GM19240 (cell line): Measurements from ENCODE around the gene FAM20A.

Source experiments
- DNase-seq: peaks from one replicate; pipeline ENCODE4 v3.0.0; 2011; ENCODE audit warnings: low spot score; ENCODE audit not compliant: insufficient read length

Gene FAM20A

DNA sequence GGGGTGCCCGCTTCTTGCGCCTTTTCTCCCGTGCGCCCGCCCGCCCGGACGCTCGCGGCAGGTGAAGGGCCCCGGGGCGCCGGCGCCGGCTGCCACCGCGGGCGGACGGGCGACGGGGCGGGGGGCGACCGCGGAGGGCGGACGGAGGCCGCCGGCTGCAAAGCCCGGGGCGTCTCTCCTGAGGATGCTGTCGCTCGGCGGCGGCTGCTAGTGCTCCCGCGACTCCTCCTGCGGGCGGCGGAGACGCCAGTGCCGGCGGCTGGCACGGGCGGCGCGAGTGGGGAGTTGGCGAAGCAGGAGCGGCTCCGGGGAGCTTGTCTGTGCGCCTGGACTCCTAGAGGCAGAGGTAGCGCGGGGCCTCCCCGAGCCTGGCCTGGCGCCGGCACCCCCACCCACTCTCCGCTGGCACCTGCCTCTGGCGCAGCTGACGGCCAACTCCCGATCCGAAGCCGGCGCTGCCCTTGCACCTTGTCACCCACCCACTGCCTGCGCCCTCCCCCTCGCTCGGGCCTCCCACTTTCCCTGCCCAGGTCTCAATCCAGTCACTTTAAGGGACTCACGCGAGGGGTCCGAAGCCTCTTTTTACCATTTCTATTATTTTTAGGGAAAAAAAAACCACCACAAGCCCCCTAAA is at the start of gene FAM20A:
TSS of gene FAM20A (minus strand) at position 437 of the 634 bp plus-strand sequence. CDS start 701 bp downstream, outside the sequence.
- no peak for DNase-seq

DNA sequence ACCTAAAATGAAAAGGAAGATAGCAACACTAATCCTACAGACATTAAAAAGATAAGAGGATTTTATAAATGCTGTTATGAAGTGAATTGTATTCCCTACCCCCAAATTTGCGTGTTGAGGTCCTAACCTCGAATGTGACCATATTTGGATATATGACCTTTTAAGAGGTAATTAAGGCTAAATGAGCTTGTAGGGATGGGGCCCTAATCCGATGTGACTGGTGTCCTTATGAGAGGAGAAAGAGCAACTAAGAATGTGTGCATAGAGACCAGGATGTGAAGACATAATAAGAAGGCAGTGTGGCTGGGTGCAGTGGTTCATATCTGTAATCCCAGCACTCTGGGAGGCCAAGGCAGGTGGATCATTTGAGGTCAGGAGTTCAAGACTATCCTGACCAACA is 48.2 kb upstream of the FAM20A start:
- DNase-seq = no peak

DNA sequence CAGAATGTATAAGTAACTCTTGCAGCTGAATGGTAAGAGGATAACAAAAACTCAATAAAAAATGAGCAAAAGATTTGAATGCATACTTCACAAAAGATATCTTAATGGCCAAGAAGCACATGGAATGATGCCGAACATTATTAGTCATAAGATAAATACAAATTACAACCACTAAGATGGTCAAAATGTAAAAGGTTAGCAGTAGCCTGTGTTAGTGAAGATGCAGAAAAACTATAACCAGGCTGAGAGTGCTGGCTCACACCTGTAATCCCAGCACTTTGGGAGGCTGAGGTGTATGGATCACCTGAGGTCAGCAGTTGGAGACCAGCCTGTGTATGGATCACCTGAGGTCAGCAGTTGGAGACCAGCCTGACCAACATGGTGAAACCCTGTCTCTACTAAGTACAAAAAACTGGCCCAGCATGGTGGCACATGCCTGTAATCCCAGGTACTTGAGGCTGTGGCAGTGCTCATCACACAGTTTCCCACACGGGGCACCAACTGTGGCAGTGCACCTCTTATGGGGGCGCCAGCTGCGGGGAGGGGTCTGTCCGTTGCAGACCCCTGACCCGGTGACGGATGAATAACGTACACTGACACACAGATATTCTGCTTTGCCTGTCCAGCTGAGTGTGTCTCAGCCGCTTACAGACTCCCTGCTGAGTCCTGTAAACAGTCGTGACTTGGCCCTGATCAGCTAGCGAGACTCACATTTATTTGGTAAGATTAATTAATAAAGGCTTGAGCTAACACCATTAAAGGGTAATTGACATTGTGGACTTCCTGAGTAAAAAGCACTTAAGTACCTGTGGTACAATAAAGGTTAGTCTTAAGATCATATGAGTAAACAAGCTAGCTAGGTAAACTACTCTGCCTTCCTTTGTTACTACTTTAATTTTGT is 45.7 kb upstream of the FAM20A start:
- DNase-seq = no peak

DNA sequence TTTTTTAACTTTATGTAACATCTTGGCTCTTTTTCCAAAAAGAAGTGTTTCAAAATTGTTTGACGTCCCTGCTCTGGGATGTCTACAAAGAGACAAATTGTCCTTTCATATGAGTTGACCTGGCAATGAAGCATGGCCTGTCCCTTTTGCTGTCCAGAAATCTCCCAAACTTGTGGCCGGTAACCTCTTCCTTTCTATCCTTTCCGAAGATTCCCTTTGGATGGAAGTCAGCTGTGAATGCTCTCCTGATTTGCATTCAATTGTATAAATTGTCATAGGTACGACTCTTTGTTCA is 40.9 kb upstream of the FAM20A start:
- no peak for DNase-seq

DNA sequence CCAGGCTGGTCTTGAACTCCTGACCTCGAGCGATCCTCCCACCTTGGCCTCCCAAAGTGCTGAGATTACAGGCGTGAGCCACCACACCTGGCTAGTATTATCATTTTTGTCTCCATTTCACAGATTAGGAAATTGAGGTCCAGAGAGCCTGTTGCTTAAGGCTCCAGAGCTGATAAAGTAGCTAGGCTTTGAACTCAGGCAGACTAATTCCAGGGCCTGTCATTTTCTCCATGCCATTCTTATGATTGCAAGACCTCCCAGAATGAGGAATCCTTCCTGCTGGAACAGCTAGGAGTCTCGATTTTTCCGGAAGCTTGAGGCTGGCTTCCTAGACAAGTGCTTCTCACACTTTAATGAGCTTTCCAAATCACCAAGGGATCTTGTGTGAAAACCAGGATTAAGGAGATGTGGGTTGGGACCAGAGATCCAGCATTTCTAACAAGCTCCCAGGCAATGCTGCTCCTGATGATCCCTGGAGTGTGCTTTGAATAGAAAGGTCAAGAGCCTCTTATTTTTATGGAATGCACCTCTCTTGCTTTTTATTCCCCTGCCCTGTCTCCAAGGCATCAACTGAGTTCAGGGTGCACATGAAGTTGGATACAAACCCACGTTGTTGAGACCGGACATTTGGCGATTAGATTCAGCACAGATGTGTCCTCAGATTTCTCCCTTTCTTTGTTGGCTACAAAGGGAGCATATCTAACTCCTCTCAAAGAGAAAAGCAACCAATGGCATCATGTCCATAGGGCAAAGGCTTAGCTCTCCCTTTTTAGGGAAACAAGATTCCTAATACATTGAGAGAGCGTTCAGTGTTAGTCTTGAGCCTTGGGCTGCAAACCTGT is 40.3 kb upstream of the FAM20A start:
- DNase-seq = no peak

DNA sequence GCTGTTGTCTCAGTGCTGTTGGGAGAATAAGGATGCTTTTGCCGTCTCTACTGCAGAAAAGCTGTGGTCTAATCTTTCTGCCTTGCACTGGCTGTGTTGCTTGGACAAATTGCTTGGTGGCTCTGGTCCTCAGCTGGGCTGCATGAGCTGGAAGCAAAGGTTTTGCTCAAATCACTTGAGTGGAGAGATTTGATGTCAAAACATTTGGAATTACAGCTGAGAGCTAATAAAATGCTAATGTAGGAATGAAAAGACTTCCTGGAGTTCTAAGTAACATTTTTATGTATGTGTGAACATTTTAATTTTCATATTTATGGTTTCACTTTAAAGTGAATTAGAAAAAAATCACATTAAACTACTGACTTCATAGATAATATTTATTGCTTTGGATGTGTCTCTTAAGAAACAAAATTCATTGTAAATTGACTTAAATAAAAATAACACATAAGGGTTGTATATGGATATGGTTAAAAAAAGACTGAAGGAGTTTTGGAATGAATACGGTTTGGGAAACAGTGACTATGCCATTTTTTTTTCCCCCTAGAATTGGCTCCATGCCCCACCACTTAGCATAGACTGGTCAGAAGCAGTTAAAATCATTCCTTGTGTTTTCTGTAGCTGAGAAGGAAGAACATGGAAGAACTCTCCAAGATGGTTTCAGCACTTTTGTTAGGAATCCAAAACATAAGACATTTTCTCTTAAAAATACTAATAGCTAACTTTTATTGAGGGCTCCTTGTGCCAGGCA is 39.2 kb upstream of the FAM20A start:
- DNase-seq = no peak

DNA sequence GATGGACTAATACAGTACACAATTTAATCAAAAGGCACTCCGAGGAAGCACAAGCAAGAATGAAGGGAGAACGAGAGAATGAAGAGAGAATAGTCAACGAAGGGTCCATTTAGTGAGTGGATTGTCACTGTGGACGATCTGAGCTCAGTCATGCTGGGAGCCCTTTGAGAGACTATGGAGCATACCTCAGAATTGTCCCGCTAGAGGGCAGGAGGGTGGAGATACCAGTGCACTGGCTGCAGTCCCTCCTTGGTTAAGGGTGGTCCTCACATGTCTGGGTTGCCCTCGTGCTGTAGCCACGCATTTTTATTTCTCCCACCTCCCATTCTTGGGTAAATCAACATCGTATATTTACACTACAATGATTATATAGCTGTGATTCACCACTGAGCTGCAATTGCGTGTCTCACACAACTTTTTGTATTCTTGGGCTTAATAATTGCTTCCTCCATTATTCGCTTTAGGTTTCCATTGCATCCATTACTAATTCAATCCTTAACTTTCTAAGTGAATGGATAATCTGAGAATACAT is 33.2 kb upstream of the FAM20A start:
- DNase-seq = no peak

DNA sequence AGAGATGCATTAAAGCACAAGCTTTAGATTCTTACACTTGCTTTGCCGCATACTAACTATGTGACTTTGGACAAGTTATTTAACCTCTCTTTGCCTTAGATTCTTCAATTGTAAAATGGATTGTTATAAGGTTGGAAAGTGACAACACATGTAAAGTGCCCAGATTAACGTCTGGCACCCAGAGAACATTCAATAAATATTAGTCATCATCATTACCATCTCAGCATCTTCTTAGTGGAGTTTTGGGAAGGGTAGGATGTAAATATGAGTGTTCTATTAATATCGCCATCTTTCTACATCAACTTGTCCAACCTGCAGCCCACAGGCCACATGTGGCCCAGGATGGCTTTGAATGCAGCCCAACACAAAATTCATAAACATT is 27.4 kb upstream of the FAM20A start:
- no peak for DNase-seq

DNA sequence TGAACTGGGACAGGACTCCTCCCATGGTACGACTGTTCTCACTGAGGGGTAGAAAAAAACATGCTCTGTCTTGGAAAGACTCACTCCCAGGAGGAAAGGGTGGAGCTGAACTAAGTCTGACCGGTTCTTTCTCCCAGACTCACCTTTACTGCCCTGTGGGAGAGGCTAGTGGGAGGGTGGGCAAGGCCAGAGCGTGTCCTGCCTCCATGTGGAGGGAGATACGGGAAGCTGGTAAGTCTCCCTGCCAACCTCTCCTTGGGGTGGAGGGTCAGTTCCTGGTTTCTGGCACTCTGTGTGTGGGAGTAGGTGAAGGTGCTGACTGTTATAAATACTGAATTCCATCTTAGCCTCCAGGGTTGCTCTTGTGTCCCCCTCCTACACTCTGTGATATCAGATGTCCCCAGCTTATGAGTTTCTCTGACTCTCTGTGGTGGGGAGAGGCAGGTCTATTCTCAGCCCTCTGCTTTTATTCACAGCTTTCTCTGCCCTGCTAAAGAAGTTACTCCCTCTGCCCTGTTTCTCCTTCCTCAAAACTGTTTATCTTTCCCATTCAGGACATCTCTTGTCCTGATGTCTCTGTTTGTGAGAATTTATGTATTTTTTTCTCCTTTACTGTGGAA is 26.9 kb upstream of the FAM20A start:
- DNase-seq = no peak

DNA sequence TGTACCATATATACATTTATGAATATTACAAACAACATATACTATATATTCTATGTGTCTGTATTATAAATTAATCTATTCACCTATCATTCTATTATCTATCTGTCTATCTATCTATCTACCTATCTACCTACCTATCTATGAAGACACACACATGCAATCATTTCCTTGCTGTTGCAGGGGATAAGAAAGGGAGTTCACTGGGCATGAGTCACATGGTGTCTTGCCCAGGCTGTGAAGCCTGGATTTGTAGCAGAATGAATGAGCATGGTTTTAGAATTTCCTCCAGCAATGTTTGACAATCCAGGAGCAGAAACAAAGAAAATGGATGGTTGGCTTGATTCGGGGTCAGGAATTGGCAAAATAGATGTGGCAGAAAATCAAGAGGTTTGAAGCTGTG is 23.2 kb upstream of the FAM20A start:
- no peak for DNase-seq

DNA sequence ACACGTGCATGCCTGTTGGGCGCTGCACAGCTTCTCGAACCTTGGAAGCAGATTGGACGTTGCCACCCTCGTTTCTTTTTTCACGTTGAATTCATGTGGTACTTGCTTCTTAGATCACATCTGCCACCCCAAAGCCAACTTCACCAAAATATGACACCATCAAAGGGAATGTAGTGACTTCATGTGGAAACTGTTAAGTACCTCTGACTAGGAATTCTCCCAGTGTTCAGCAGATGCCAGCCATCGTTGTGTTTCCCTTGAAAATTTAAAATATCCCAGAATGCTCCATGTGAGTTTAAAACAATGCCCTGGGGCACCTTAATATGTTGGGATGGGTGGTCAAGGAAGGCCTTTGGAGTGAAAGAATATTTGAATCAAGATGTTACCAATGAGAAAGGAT is 22.6 kb upstream of the FAM20A start:
- no peak for DNase-seq

DNA sequence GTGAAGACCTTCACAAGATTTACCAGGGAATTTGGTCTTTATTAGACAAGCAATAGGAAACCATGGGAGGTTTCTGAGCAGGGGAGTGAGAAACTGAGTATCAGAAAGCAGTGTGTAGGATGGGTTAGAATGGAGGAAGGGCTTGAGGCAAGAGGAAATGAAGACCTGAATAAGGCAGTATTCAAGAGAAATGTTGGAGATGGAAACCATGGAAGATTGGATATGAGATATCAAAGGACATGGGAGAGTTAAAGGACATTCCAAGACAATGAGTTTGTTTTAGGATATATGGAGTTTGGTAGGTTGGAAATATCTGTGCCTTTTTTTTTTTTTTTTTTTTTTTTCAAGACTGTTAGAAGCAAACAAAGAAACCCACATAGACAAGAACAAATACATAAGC is 21.3 kb upstream of the FAM20A start:
- DNase-seq = no peak

DNA sequence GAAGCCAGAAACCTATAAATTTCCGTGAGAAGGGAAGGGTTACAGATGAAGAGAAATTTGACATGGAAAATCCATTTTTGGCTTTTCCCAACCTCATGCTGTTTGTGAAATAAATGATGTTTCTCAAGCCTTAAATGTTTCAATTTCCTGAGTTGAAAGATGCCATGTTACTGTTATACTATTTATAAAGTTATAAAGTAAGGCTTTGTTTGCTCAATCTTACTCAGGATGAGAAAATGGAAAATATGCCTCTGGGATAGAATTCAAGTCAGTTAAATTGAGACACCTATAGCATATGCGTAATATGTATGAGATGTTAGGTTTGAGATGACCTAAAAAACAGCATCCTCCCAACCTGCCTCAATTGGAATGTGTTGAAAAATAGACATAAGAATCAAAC is 19.9 kb upstream of the FAM20A start:
- DNase-seq = no peak

DNA sequence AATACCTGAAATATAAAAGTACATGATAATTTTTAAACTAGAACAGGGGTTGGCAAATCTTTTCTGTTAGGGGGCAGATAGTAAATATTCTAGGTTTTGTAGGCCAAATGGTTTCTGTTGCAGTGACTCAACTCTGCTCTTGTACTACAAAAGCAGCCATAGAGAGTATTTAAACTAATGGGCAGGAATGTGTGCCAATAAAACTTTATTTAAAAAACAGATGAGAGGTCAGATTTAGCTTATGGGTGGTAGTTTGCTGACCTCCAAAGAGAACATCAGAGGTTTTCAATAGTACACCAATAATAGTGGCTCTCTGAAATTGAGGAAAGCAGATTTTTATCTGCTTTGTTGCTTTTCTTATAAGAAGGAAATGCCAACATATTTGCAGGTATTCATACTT is 15.2 kb upstream of the FAM20A start:
- DNase-seq = no peak

DNA sequence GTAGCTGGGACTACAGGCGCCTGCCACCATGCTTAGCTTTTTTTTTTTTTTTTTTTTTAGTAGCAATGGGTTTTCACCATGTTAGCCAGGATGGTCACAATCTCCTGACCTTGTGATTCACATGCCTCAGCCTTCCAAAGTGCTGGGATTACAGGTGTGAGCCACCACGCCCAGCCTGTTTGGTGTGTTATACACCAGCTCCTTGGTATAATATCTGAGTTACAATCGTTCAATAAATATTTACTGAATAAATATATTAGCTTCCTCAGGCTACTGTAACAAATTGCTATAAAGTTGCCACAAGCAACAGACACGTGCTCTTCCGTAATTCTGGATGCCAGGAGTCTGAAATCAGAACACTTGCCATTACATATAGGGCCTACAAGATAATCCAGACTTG is 13.6 kb upstream of the FAM20A start:
- no peak for DNase-seq

DNA sequence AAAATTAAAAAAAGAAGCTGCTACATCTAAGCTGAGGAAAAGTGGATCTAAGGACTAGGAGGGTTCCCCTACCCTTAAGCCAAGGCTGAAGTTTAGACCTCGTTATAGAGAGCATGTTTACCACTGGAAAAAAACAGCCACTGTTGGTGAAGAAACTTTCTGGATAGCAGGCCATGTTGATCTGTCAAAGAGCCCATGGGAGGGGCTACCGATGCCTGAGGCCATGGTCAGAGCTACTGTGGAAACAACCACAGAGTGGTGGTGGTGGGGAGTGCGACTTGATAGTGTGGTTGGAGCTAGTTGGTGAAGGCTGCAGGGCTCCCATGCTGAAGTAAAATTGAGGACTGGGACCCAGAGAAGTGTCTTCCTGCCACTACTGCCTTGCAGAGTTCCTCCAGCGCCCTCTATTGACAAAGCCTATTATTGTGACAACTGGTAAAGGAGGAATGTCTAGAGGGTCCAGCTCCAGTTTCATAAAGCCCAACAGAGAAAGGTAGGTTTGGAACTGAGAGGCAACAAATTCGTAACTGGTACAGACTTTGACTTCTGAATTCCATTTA is 12.7 kb upstream of the FAM20A start:
- no peak for DNase-seq

DNA sequence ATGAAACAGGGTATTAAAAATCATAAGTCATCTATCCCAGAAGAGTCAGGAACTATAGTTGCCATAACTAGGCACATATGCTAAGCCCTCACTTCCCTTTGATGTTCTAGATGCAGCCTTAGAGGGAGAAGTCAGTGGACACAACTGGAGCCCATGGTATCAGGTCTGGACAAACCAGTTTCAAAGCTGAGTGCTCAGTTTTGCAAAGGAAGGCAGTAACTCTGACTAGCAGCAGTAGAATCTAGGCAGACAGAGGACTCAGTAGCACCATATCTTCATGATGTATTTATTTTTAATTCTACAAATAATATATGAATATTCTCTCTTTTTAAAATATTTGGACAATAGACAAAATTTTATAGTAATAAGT is 11.7 kb upstream of the FAM20A start:
- DNase-seq = no peak

DNA sequence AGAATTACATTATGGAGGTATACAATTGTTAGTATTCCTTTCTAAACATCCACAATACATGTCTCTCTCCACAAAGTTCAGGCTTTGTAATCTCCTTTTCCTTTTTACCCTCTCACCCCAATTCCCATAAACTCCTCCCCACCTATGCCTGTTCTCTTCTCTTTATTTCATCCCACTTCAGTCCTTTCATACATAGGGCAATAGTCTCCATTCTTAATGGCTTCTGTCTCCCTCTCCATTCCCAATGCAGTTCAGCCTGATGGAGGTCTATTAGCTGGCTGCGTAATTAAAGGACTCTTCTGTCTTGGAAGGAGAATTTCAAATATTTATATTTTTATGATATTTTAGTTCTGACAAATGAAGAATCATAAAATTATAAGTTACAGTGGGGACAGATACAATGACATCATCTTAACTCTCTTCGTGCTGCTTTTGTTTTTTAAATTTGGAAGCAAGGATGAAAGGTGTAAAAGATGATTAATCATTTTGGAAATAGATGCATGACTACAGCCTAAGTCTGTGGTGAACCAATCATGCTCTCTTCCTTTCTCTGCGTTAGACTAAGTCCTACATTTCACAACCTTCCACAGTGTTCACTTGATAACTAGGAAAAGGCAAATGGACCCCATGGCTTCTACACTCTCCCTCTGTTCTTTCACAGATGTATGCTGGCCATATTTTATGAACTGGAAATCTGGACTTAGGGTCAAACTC is 11.2 kb upstream of the FAM20A start:
- DNase-seq = no peak

DNA sequence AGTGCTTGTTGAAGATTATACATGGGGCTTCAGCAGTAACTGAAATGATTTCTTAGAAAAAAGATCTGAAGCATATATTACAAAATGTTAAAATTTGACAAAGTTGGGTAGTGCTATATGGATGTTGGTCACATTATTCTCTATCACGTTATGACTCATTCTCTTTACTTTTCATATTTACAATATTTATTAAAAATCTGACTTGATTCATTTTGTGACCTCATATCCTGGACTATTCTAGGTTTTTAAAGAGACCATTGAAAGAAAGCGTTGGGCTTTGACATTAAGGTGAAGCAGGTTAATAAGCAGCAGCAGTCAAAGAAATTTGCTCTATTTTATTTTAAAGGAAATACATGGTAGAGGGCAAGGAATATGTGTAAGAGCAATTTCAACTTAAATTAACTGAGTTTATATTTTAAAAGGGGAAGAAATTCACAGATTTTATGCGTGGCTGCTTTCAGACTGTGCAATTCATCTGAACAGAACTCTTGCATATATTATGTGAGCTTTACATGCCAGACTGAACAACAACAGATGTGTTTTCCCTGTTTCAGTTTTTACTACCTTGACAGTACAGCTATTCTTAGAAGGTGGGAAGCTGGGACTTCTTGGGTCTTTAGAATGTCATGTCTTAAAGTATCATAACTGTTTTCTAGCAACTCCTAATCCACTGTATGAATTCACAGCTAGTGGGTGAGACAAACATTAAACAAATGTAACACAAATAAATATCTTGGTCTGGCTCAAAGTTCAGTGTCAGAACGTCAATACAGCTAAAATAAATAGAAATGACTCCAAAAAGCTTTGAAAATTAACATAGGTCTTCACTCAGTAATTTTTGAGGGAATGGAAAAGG is 10.4 kb upstream of the FAM20A start:
- DNase-seq = no peak
